Fibroblast of lung (primary cell): ENCODE measurements around the gene EPYC.

Source experiments
- CTCF ChIP-seq, 2 donors: IDR thresholded peaks in 1 of 2; conservative IDR thresholded peaks in 1 of 2; 1 replicate in 1 of 2; 2 replicates in 1 of 2; pipeline ENCODE4 v1.5.1; 2011 to 2012; ENCODE audit warnings: low read length in 2 of 2, control low read depth in 1 of 2, inconsistent platforms in 1 of 2, low read depth in 1 of 2, mild to moderate bottlenecking in 1 of 2
- EZH2 ChIP-seq: IDR thresholded peaks from 2 replicates; pipeline ENCODE4 v1.5.1; 2012; ENCODE audit warnings: low read length, control low read depth, mild to moderate bottlenecking; ENCODE audit errors: missing control alignments

- TF ChIP-seq CTCF (conservative IDR thresholded peaks at IDR 0.05 in 1 of 2, IDR thresholded peaks at IDR 0.05 in 1 of 2; ENCODE audit: low read depth in 1 of 2, low read length in 2 of 2) (no peak), EZH2 (no peak)
Observed at GRCh38 chr12:91037276-91037675, 32.5 kb upstream of the EPYC start.
